ENCODE measurements around the gene MDM2.

Gene MDM2

GRCh38 chr12:68883151-68883550, 75.2 kb downstream of the MDM2 start (continued):
- TF ChIP-seq PPARA (CRISPR knock-in tag; IDR thresholded peaks at IDR 0.05; ENCODE audit: borderline replicate concordance) = no peak
- no peak for TF ChIP-seq TSHZ2 (CRISPR knock-in tag; IDR thresholded peaks at IDR 0.05)

- TF ChIP-seq ZFP30 (CRISPR knock-in tag; IDR thresholded peaks at IDR 0.05) = no peak
- no peak for TF ChIP-seq ZC3H10 (CRISPR knock-in tag; IDR thresholded peaks at IDR 0.05)
- no peak for TF ChIP-seq BACH2 (CRISPR knock-in tag; IDR thresholded peaks at IDR 0.05; ENCODE audit: borderline replicate concordance)
- no peak for TF ChIP-seq ESRRG (CRISPR knock-in tag; IDR thresholded peaks at IDR 0.05)
- TF ChIP-seq PPARA (CRISPR knock-in tag; IDR thresholded peaks at IDR 0.05; ENCODE audit: borderline replicate concordance) = no peak
- TF ChIP-seq ZNF70 (CRISPR knock-in tag; IDR thresholded peaks at IDR 0.05) = no peak
- no peak for TF ChIP-seq POU6F1 (CRISPR knock-in tag; IDR thresholded peaks at IDR 0.05; ENCODE audit: borderline replicate concordance, low read depth)
- TF ChIP-seq GLIS3 (CRISPR knock-in tag; IDR thresholded peaks at IDR 0.05) = no peak
- TF ChIP-seq PATZ1 (CRISPR knock-in tag; IDR thresholded peaks at IDR 0.05; ENCODE audit: borderline replicate concordance) = no peak
- TF ChIP-seq OSR1 (CRISPR knock-in tag; IDR thresholded peaks at IDR 0.05) = no peak
- TF ChIP-seq, protein P1, sequence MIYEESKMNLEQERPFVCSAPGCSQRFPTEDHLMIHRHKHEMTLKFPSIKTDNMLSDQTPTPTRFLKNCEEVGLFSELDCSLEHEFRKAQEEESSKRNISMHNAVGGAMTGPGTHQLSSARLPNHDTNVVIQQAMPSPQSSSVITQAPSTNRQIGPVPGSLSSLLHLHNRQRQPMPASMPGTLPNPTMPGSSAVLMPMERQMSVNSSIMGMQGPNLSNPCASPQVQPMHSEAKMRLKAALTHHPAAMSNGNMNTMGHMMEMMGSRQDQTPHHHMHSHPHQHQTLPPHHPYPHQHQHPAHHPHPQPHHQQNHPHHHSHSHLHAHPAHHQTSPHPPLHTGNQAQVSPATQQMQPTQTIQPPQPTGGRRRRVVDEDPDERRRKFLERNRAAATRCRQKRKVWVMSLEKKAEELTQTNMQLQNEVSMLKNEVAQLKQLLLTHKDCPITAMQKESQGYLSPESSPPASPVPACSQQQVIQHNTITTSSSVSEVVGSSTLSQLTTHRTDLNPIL (CRISPR knock-in tag; IDR thresholded peaks at IDR 0.05; ENCODE audit: low read depth) = no peak
- no peak for TF ChIP-seq ZNF8 (CRISPR knock-in tag; IDR thresholded peaks at IDR 0.05)
- TF ChIP-seq ZFP3 (CRISPR knock-in tag; IDR thresholded peaks at IDR 0.05) = no peak
- no peak for TF ChIP-seq SNAI2 (CRISPR knock-in tag; IDR thresholded peaks at IDR 0.05)
- TF ChIP-seq CSRNP3 (CRISPR knock-in tag; IDR thresholded peaks at IDR 0.05) = no peak
- TF ChIP-seq RARB (CRISPR knock-in tag; IDR thresholded peaks at IDR 0.05) = no peak
- TF ChIP-seq TSHZ2 (CRISPR knock-in tag; IDR thresholded peaks at IDR 0.05) = no peak
- TF ChIP-seq CSDC2 (CRISPR knock-in tag; IDR thresholded peaks at IDR 0.05) = no peak
- TF ChIP-seq ISL1 (CRISPR knock-in tag; IDR thresholded peaks at IDR 0.05) = no peak
- TF ChIP-seq TCF4 (CRISPR knock-in tag; IDR thresholded peaks at IDR 0.05; ENCODE audit: borderline replicate concordance) = no peak
- ATAC-seq = no peak
Measured at GRCh38 chr12:68884251-68884650, 76.3 kb downstream of the MDM2 start.
